Stimulated activated memory B cell treated with anti-CD40 and anti-IgM and Interleukin-4, amounts not matched to agents 10 μg/mL and 1 μg/mL and 100 μg/mL, for 72 hours (primary cell): ENCODE measurements around the gene HGF.

ENCODE experiments used
- ATAC-seq: fragments of 150-1000 bp; cut with Tn5 transposase; 2 replicates; pipeline ENCODE4 v1.10.0; 2021
- H3K27ac Mint-ChIP-seq: one replicate; pipeline ENCODE4 v1.8.0; 2022; ENCODE audit warnings: mild to moderate bottlenecking, mixed read lengths
- H3K27me3 Mint-ChIP-seq: one replicate; pipeline ENCODE4 v1.8.0; 2022; ENCODE audit warnings: mixed read lengths
- H3K36me3 Mint-ChIP-seq: one replicate; pipeline ENCODE4 v1.8.0; 2022; ENCODE audit warnings: mixed read lengths
- H3K4me1 Mint-ChIP-seq: one replicate; pipeline ENCODE4 v1.8.0; 2022; ENCODE audit warnings: mixed read lengths
- H3K4me3 Mint-ChIP-seq: one replicate; pipeline ENCODE4 v1.8.0; 2022; ENCODE audit warnings: mild to moderate bottlenecking, moderate library complexity, mixed read lengths
- H3K9me3 Mint-ChIP-seq: one replicate; pipeline ENCODE4 v1.8.0; 2022; ENCODE audit warnings: mixed read lengths

The HGF gene

DNA sequence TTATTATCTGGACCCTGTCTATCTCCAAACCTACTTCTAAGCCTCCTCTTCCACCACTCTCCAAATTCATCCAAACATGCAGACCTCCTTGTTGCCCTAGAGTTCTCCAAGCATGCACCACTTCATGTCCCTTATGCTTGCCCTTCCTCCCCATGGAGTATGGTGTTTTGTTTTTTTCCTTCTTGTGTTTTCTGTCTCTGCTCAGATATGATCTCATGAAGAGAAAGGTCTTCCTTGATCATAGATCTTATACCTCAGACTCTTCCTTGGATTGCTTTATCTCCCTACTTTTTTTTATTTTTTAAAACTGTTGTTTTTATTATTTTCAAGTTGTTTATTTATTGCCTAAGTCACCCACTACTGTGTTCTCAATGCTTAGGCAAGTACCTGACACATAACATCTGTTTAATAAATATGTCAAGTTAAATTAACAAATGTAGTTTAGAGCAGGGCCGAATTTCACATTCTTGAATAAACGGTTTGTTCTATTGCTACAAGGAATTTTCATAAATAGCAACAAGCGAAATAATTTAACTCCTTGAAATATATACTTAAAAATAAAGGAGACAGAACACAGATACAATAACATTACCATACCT lies 84.5 kb downstream of the HGF start:
- Mint-ChIP-seq H3K4me1 (no peaks in the 10 kb centered on the region), H3K36me3 (no peaks in the 10 kb centered on the region), H3K4me3 (no peak overlapping the region)

GRCh38 chr7:81684514-81685269 lies 85.2 kb downstream of the HGF start:
- Mint-ChIP-seq H3K36me3 (no peaks in the 10 kb centered on the region), H3K4me3 (no peak overlapping the region), H3K27ac (no peak overlapping the region), H3K9me3 (peaks cover 12% of the 10 kb centered on the region), H3K27me3 (no peaks in the 10 kb centered on the region), H3K4me1 (no peaks in the 10 kb centered on the region)
- peak; percentile 57 for ATAC-seq

More for the DNA sequence above, 84.5 kb downstream of the HGF start:
- H3K9me3 Mint-ChIP-seq = peaks cover 10% of the 10 kb centered on the region
- no peaks in the 10 kb centered on the region for H3K27me3 Mint-ChIP-seq
- no peak for ATAC-seq
- no peak overlapping the region for H3K27ac Mint-ChIP-seq

DNA sequence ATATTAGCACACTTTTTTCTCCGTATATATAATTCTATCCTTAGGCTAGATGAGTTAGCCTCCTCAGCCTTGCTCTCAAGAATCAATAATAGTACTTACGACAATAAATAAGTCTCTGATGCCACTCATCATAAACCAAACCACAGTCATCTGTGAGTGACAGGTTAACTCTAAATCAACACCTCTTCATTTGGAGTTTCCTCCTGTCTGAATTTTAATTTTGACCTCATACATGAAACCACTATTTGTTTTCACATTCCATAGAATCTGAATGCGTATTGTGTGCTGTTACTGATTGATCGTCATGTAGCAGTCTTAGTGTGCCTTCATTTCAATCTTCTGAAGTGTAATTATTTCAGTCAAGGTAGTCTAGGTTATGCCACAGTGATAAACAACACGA lies 85.8 kb downstream of the HGF start:
- no peak for ATAC-seq
- no peaks in the 10 kb centered on the region for H3K36me3 Mint-ChIP-seq
- H3K4me3 Mint-ChIP-seq = no peak overlapping the region

DNA sequence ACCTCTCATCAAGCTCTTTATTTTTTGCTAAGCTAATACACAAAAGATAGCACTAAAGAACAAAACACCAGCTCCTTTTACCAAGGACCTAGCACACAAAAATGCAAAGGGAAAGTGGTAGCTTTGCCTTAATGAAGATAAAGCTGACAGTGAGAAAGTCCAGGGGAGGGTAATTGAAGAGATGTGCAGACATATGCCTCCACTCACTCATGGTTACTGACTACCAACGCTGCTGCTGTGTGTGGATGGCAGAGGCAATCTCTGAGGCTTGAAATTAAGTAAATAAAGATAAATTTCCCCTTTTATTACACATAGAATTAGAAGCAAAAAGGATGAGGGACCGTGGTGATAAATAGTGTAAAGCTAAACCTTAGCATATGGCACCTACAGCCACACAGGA lies 87.0 kb downstream of the HGF start:
- Mint-ChIP-seq H3K27ac (no peak overlapping the region), H3K27me3 (no peaks in the 10 kb centered on the region), H3K9me3 (peaks cover 7% of the 10 kb centered on the region), H3K4me1 (no peaks in the 10 kb centered on the region), H3K4me3 (no peak overlapping the region), H3K36me3 (no peaks in the 10 kb centered on the region)
- ATAC-seq = no peak

More for the DNA sequence above, 85.8 kb downstream of the HGF start:
- Mint-ChIP-seq H3K4me1 (no peaks in the 10 kb centered on the region), H3K9me3 (peaks cover 11% of the 10 kb centered on the region), H3K27me3 (no peaks in the 10 kb centered on the region), H3K27ac (no peak overlapping the region)

DNA sequence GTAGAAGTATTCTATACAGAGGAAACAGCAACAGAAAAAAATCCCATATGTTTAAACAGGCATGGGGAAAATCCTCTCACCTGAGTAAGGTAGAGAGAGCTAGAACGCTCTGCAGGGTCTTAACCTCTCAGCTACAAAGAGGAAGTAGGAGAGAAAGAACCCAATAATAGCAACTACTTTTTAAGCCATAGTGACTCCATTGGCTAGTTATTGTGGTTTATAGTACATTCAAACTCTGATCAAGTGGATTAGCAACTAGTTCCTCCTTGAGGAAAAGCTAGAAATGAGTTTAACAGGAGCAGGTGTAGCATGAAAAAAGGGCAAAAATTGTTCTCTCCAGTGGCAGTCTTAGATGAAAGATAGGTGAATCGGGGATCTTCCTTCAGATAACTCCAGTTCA lies 89.7 kb downstream of the HGF start:
- no peak for ATAC-seq
- no peaks in the 10 kb centered on the region for H3K27me3 Mint-ChIP-seq
- peaks cover 12% of the 10 kb centered on the region for H3K9me3 Mint-ChIP-seq
- H3K36me3 Mint-ChIP-seq = no peaks in the 10 kb centered on the region
- H3K4me3 Mint-ChIP-seq = no peak overlapping the region
- H3K4me1 Mint-ChIP-seq = no peaks in the 10 kb centered on the region
- no peak overlapping the region for H3K27ac Mint-ChIP-seq

DNA sequence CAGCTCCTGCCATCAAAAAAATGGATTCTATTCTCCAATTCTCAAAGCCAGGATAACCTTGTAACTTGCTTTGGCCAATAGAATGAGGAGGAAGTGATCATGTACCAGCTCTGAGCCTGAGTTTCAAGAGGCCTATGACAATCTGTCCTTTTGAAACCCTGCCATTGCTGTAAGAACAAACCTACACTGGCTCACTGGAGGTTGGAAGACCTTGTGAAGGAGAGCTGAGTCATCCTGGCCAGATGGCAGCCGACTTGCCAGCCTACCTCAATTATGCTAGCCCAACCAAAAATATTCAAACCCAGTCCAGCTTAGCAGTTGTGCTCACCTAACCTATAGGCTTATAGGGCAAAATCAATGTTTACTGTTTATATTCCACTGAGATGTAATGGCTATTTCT lies 93.0 kb downstream of the HGF start:
- no peak overlapping the region for H3K27ac Mint-ChIP-seq
- H3K9me3 Mint-ChIP-seq = peaks cover 10% of the 10 kb centered on the region
- H3K4me3 Mint-ChIP-seq = no peak overlapping the region
- H3K36me3 Mint-ChIP-seq = no peaks in the 10 kb centered on the region
- H3K27me3 Mint-ChIP-seq = no peaks in the 10 kb centered on the region
- H3K4me1 Mint-ChIP-seq = no peaks in the 10 kb centered on the region
- no peak for ATAC-seq

DNA sequence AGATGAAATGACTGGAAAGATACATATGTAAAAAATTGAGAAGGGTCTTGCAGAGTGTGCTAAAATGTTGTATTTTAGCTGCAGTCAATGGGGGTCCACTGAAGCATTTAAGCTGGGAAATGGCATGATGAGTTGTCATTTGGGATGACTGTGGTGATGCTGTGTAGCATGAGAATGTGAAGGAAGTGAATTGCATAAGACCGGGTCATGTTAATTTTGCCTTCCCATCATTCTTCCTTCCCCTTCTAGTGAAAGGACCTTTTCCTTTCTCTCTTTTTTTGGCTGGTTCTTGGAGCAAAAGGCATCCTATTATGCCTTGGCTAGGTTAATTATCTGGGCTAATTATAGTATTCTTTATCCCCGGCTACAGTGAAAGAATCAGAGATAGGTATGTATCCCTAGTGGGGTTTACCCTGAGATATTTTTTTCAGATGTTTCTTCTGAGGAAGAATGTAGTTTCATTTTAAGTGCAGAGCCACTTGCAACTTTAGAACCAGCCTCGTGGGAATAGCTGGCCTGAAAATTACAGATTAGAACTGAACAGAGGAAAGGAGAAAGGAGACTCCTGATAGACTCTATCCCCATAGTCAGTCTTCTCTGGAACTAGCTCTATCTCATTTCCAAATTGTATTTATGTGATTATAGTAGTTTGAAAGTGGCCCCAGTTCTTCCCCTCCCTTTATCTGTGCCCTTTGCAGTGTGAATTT lies 93.6 kb downstream of the HGF start:
- Mint-ChIP-seq H3K4me1 (no peaks in the 10 kb centered on the region), H3K36me3 (no peaks in the 10 kb centered on the region), H3K27me3 (no peaks in the 10 kb centered on the region), H3K4me3 (no peak overlapping the region), H3K9me3 (peaks cover 10% of the 10 kb centered on the region), H3K27ac (no peak overlapping the region)
- no peak for ATAC-seq

DNA sequence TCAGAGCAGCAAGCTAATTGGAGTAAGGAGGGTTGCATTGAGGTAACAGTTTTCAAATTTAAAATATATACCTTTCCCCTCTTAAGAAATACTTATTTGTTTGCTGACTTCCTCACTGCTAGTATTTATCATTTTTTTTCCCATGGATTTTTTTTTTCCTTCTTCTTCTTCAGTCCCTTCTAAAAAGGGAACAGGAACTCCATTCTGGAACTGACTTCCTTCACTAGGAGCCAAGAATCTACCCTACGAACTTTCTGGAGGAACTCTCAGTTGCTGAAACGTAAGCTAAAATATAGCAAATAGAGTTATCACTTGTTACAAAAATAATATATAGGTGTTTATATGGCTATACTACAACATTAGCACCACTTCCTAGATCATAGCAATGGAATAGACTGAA lies 95.4 kb downstream of the HGF start:
- Mint-ChIP-seq H3K9me3 (peaks cover 7% of the 10 kb centered on the region), H3K36me3 (no peaks in the 10 kb centered on the region), H3K4me1 (no peaks in the 10 kb centered on the region), H3K27ac (no peak overlapping the region), H3K27me3 (no peaks in the 10 kb centered on the region), H3K4me3 (no peak overlapping the region)
- no peak for ATAC-seq

DNA sequence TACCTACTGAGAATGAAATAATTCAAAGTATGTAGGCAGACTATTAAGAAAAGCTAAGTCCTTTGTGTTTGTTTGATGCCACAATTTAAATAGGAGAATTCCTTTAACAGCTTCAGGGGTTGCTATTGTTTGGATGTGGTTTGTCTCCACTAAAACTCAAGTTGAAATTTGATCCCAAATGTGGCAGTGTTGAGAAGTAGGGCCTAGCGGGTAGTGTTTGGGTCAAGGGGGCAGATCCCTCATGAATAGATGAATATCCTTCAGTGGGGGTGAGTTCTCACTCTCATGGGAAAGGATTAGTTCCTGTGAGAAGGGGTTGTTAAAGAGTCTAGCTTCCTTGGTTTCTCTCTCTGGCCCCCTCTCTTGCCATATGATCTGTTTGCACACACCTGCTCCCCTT lies 97.0 kb downstream of the HGF start:
- no peak for ATAC-seq
- no peaks in the 10 kb centered on the region for H3K36me3 Mint-ChIP-seq
- H3K27me3 Mint-ChIP-seq = no peaks in the 10 kb centered on the region
- no peaks in the 10 kb centered on the region for H3K4me1 Mint-ChIP-seq
- no peak overlapping the region for H3K4me3 Mint-ChIP-seq
- H3K9me3 Mint-ChIP-seq = peaks cover 7% of the 10 kb centered on the region
- no peak overlapping the region for H3K27ac Mint-ChIP-seq

DNA sequence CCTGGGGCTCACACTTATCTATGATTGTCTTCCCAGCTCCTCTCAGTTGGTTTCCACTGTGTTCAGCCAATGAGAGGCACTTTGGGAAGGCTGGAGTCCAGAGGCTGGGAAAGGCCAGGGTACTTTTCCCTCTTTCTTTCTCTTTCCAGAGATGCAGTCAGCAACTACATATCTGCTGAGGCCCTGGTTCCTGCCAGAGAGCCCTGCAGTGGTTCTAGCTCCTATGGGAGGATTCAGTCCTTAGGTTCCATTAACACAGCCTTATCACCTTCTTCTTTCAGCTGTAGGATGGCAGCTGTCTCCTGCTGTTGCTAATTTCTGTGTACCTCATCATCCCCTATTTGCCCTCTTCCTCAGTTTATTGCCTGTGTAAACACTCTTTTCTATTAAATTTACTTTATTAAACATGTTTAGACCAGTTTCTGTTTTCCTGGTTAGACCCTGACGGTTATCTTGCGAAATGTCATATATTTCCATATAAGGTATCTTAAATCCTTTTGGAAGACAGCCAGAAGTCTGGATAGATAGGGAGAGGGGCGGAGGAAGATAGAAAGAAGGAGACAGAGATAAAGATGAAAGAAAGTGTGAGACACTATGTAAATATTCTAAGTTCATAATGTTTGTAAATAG lies 100.3 kb downstream of the HGF start:
- no peak for ATAC-seq
- no peaks in the 10 kb centered on the region for H3K36me3 Mint-ChIP-seq
- no peak overlapping the region for H3K27ac Mint-ChIP-seq
- peaks cover 1% of the 10 kb centered on the region for H3K9me3 Mint-ChIP-seq
- no peak overlapping the region for H3K4me3 Mint-ChIP-seq
- no peaks in the 10 kb centered on the region for H3K4me1 Mint-ChIP-seq
- no peaks in the 10 kb centered on the region for H3K27me3 Mint-ChIP-seq

- H3K36me3 Mint-ChIP-seq = no peaks in the 10 kb centered on the region
- no peak for ATAC-seq
- H3K4me3 Mint-ChIP-seq = no peak overlapping the region
- no peaks in the 10 kb centered on the region for H3K4me1 Mint-ChIP-seq
- H3K27ac Mint-ChIP-seq = no peak overlapping the region
- H3K9me3 Mint-ChIP-seq = peaks cover 5% of the 10 kb centered on the region
- no peaks in the 10 kb centered on the region for H3K27me3 Mint-ChIP-seq
Measured at GRCh38 chr7:81666209-81666608, 103.6 kb downstream of the HGF start.

- no peak for ATAC-seq
- Mint-ChIP-seq H3K9me3 (peaks cover 8% of the 10 kb centered on the region), H3K27ac (no peak overlapping the region), H3K27me3 (no peaks in the 10 kb centered on the region), H3K36me3 (no peaks in the 10 kb centered on the region), H3K4me3 (no peak overlapping the region), H3K4me1 (no peaks in the 10 kb centered on the region)
Measured at GRCh38 chr7:81665236-81665635, 104.6 kb downstream of the HGF start.

DNA sequence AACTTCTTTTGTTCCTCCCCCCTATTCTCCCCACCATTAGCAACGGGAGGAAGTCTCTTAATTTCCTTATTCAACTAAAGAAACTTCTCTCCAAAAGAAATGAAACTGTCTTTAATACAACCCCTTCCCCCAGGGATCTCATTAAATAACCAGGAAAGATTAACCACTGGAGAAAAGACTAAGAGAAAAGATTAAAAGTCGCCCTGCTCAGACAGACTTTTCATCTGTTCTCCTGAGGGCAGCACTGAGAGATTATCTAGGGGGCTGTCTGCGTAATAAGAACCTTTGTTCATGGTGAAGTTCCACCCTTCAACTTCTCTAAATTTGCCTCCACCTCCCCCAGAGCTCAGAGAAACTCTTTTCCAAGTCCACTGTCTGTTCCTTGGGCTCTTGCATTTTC lies 105.5 kb downstream of the HGF start:
- Mint-ChIP-seq H3K36me3 (no peaks in the 10 kb centered on the region), H3K4me1 (no peaks in the 10 kb centered on the region), H3K4me3 (no peak overlapping the region), H3K27ac (no peak overlapping the region), H3K9me3 (peaks cover 10% of the 10 kb centered on the region), H3K27me3 (no peaks in the 10 kb centered on the region)
- no peak for ATAC-seq

- Mint-ChIP-seq H3K36me3 (no peaks in the 10 kb centered on the region), H3K4me3 (no peak overlapping the region), H3K27ac (no peak overlapping the region), H3K9me3 (peaks cover 10% of the 10 kb centered on the region), H3K4me1 (no peaks in the 10 kb centered on the region), H3K27me3 (no peaks in the 10 kb centered on the region)
- ATAC-seq = no peak
Measured at GRCh38 chr7:81662531-81662930, 107.3 kb downstream of the HGF start.

- Mint-ChIP-seq H3K27me3 (no peaks in the 10 kb centered on the region), H3K9me3 (peaks cover 10% of the 10 kb centered on the region), H3K36me3 (no peaks in the 10 kb centered on the region), H3K4me3 (no peak overlapping the region), H3K27ac (no peak overlapping the region), H3K4me1 (no peaks in the 10 kb centered on the region)
- peak; percentile 27 for ATAC-seq
Measured at GRCh38 chr7:81659697-81660395, 110.0 kb downstream of the HGF start.
